ENCODE measurements around the gene GSTO2.

The GSTO2 gene

GRCh38 chr10:104273899-104274575 lies 5.1 kb downstream of the GSTO2 start:
- Histone ChIP-seq H3K4me3 (ENCODE audit: low read length) (no peak overlapping the region), H3K4me1 (ENCODE audit: control insufficient read depth, insufficient read depth, low read length) (peaks cover 7% of the 10 kb centered on the region), H3K9ac (ENCODE audit: low read length) (peak overlapping the region; percentile 80), H3K36me3 (ENCODE audit: control insufficient read depth, insufficient read depth, low read length) (no peaks in the 10 kb centered on the region), H3K27me3 (ENCODE audit: control insufficient read depth, insufficient read depth, low read length) (no peaks in the 10 kb centered on the region), H3K9me3 (ENCODE audit: control insufficient read depth, low read length) (no peaks in the 10 kb centered on the region)

GRCh38 chr10:104274762-104275721 lies 6.1 kb downstream of the GSTO2 start:
- Histone ChIP-seq H3K4me1 (ENCODE audit: control insufficient read depth, insufficient read depth, low read length) (peaks cover 7% of the 10 kb centered on the region), H3K9me3 (ENCODE audit: control insufficient read depth, low read length) (no peaks in the 10 kb centered on the region), H3K27me3 (ENCODE audit: control insufficient read depth, insufficient read depth, low read length) (no peaks in the 10 kb centered on the region), H3K36me3 (ENCODE audit: control insufficient read depth, insufficient read depth, low read length) (no peaks in the 10 kb centered on the region), H3K4me3 (ENCODE audit: low read length) (peak overlapping the region; percentile 75), H3K9ac (ENCODE audit: low read length) (peak overlapping the region; percentile 80)

GRCh38 chr10:104276192-104276591 lies 7.2 kb downstream of the GSTO2 start:
- Histone ChIP-seq H3K9ac (ENCODE audit: low read length) (no peak overlapping the region), H3K4me3 (ENCODE audit: low read length) (no peak overlapping the region), H3K27me3 (ENCODE audit: control insufficient read depth, insufficient read depth, low read length) (no peaks in the 10 kb centered on the region), H3K36me3 (ENCODE audit: control insufficient read depth, insufficient read depth, low read length) (no peaks in the 10 kb centered on the region), H3K4me1 (ENCODE audit: control insufficient read depth, insufficient read depth, low read length) (peaks cover 7% of the 10 kb centered on the region), H3K9me3 (ENCODE audit: control insufficient read depth, low read length) (no peaks in the 10 kb centered on the region)

- H3K4me3 ChIP-seq (ENCODE audit: low read length), result no peak overlapping the region
- H3K36me3 ChIP-seq (ENCODE audit: control insufficient read depth, insufficient read depth, low read length), result no peaks in the 10 kb centered on the region
- H3K27me3 ChIP-seq (ENCODE audit: control insufficient read depth, insufficient read depth, low read length), result no peaks in the 10 kb centered on the region
- H3K9ac ChIP-seq (ENCODE audit: low read length), result no peak overlapping the region
- peaks cover 7% of the 10 kb centered on the region for H3K4me1 ChIP-seq (ENCODE audit: control insufficient read depth, insufficient read depth, low read length)
- H3K9me3 ChIP-seq (ENCODE audit: control insufficient read depth, low read length), result no peaks in the 10 kb centered on the region
Measured at GRCh38 chr10:104277785-104278184, 8.8 kb downstream of the GSTO2 start.

GRCh38 chr10:104279550-104280259 lies 10.7 kb downstream of the GSTO2 start:
- Histone ChIP-seq H3K9me3 (ENCODE audit: control insufficient read depth, low read length) (no peaks in the 10 kb centered on the region), H3K27me3 (ENCODE audit: control insufficient read depth, insufficient read depth, low read length) (no peaks in the 10 kb centered on the region), H3K9ac (ENCODE audit: low read length) (no peak overlapping the region), H3K4me1 (ENCODE audit: control insufficient read depth, insufficient read depth, low read length) (peaks cover 7% of the 10 kb centered on the region), H3K4me3 (ENCODE audit: low read length) (no peak overlapping the region), H3K36me3 (ENCODE audit: control insufficient read depth, insufficient read depth, low read length) (no peaks in the 10 kb centered on the region)

GRCh38 chr10:104281694-104282093 lies 12.7 kb downstream of the GSTO2 start:
- Histone ChIP-seq H3K27me3 (ENCODE audit: control insufficient read depth, insufficient read depth, low read length) (no peaks in the 10 kb centered on the region), H3K4me3 (ENCODE audit: low read length) (no peak overlapping the region), H3K36me3 (ENCODE audit: control insufficient read depth, insufficient read depth, low read length) (no peaks in the 10 kb centered on the region), H3K4me1 (ENCODE audit: control insufficient read depth, insufficient read depth, low read length) (no peaks in the 10 kb centered on the region), H3K9me3 (ENCODE audit: control insufficient read depth, low read length) (no peaks in the 10 kb centered on the region), H3K9ac (ENCODE audit: low read length) (no peak overlapping the region)

- Histone ChIP-seq H3K9ac (ENCODE audit: low read length) (no peak overlapping the region), H3K9me3 (ENCODE audit: control insufficient read depth, low read length) (no peaks in the 10 kb centered on the region), H3K4me1 (ENCODE audit: control insufficient read depth, insufficient read depth, low read length) (no peaks in the 10 kb centered on the region), H3K4me3 (ENCODE audit: low read length) (no peak overlapping the region), H3K27me3 (ENCODE audit: control insufficient read depth, insufficient read depth, low read length) (no peaks in the 10 kb centered on the region), H3K36me3 (ENCODE audit: control insufficient read depth, insufficient read depth, low read length) (no peaks in the 10 kb centered on the region)
Measured at GRCh38 chr10:104284846-104285245, 15.9 kb downstream of the GSTO2 start.

GRCh38 chr10:104286939-104287338 lies 18.0 kb downstream of the GSTO2 start:
- Histone ChIP-seq H3K9me3 (ENCODE audit: control insufficient read depth, low read length) (no peaks in the 10 kb centered on the region), H3K4me1 (ENCODE audit: control insufficient read depth, insufficient read depth, low read length) (peaks cover 5% of the 10 kb centered on the region), H3K27me3 (ENCODE audit: control insufficient read depth, insufficient read depth, low read length) (no peaks in the 10 kb centered on the region), H3K9ac (ENCODE audit: low read length) (no peak overlapping the region), H3K4me3 (ENCODE audit: low read length) (no peak overlapping the region), H3K36me3 (ENCODE audit: control insufficient read depth, insufficient read depth, low read length) (no peaks in the 10 kb centered on the region)

- Histone ChIP-seq H3K36me3 (ENCODE audit: control insufficient read depth, insufficient read depth, low read length) (no peaks in the 10 kb centered on the region), H3K9ac (ENCODE audit: low read length) (no peak overlapping the region), H3K4me3 (ENCODE audit: low read length) (no peak overlapping the region), H3K4me1 (ENCODE audit: control insufficient read depth, insufficient read depth, low read length) (peaks cover 5% of the 10 kb centered on the region), H3K9me3 (ENCODE audit: control insufficient read depth, low read length) (no peaks in the 10 kb centered on the region), H3K27me3 (ENCODE audit: control insufficient read depth, insufficient read depth, low read length) (no peaks in the 10 kb centered on the region)
Measured at GRCh38 chr10:104288355-104288754, 19.4 kb downstream of the GSTO2 start.

GRCh38 chr10:104291439-104291951 lies 22.5 kb downstream of the GSTO2 start:
- no peak overlapping the region for H3K4me3 ChIP-seq (ENCODE audit: low read length)
- peaks cover 5% of the 10 kb centered on the region for H3K4me1 ChIP-seq (ENCODE audit: control insufficient read depth, insufficient read depth, low read length)
- no peaks in the 10 kb centered on the region for H3K9me3 ChIP-seq (ENCODE audit: control insufficient read depth, low read length)
- H3K36me3 ChIP-seq (ENCODE audit: control insufficient read depth, insufficient read depth, low read length), result no peaks in the 10 kb centered on the region
- H3K9ac ChIP-seq (ENCODE audit: low read length), result no peak overlapping the region
- H3K27me3 ChIP-seq (ENCODE audit: control insufficient read depth, insufficient read depth, low read length), result no peaks in the 10 kb centered on the region

- H3K4me1 ChIP-seq (ENCODE audit: control insufficient read depth, insufficient read depth, low read length), result peaks cover 5% of the 10 kb centered on the region
Measured at GRCh38 chr10:104293011-104293410, 24.0 kb downstream of the GSTO2 start.

More at GRCh38 chr10:104293011-104293410, 24.0 kb downstream of the GSTO2 start:
- H3K36me3 ChIP-seq (ENCODE audit: control insufficient read depth, insufficient read depth, low read length), result no peaks in the 10 kb centered on the region
- no peak overlapping the region for H3K4me3 ChIP-seq (ENCODE audit: low read length)
- H3K27me3 ChIP-seq (ENCODE audit: control insufficient read depth, insufficient read depth, low read length), result no peaks in the 10 kb centered on the region
- no peak overlapping the region for H3K9ac ChIP-seq (ENCODE audit: low read length)
- no peaks in the 10 kb centered on the region for H3K9me3 ChIP-seq (ENCODE audit: control insufficient read depth, low read length)

Measured in mucosa of stomach (tissue), 1 donor.